SK-N-SH treated with all-trans-retinoic acid at 6 μM for 48 hours (cell line): ENCODE measurements around the gene RGMA.

ENCODE experiments used
- ATAC-seq: fragments of 200-7000 bp; cut with Tn5 transposase; 3 replicates; pipeline ENCODE4 v1.9.1; 2020; ENCODE audit warnings: mild to moderate bottlenecking, moderate library complexity
- ARNTL ChIP-seq: fragments of 450-650 bp; formaldehyde crosslinking; IDR thresholded peaks from 2 replicates; pipeline ENCODE4 v1.5.0; 2020; ENCODE audit warnings: low read depth, mild to moderate bottlenecking, moderate library complexity, borderline replicate concordance
- BACH2 ChIP-seq: fragments of 250-450 bp; sonication (Bioruptor Pico); IDR thresholded peaks from 2 replicates; pipeline ENCODE4 v1.9.0; 2021; ENCODE audit warnings: mild to moderate bottlenecking, borderline replicate concordance
- CSDC2 ChIP-seq: fragments of 250-450 bp; sonication (Bioruptor Pico); IDR thresholded peaks from 2 replicates; pipeline ENCODE4 v1.5.0; 2020; ENCODE audit warnings: mild to moderate bottlenecking, moderate library complexity
- CSRNP3 ChIP-seq: fragments of 250-450 bp; sonication (Bioruptor Pico); IDR thresholded peaks from 2 replicates; pipeline ENCODE4 v1.5.1; 2021; ENCODE audit warnings: mild to moderate bottlenecking, moderate library complexity
- ESRRG ChIP-seq: fragments of 250-450 bp; sonication (Bioruptor Pico); IDR thresholded peaks from 2 replicates; pipeline ENCODE4 v1.6.1; 2021; ENCODE audit warnings: mild to moderate bottlenecking
- GLIS3 ChIP-seq: fragments of 250-450 bp; sonication (Bioruptor Pico); IDR thresholded peaks from 2 replicates; pipeline ENCODE4 v1.5.0; 2020; ENCODE audit warnings: mild to moderate bottlenecking, moderate library complexity
- ISL1 ChIP-seq: fragments of 250-450 bp; sonication (Bioruptor Pico); IDR thresholded peaks from 2 replicates; pipeline ENCODE4 v2.1.2; 2022; ENCODE audit warnings: mild to moderate bottlenecking, moderate library complexity
- OSR1 ChIP-seq: fragments of 250-450 bp; sonication (Bioruptor Pico); IDR thresholded peaks from 2 replicates; pipeline ENCODE4 v1.8.0; 2022; ENCODE audit warnings: moderate library complexity, mild to moderate bottlenecking, inconsistent platforms
- PATZ1 ChIP-seq: fragments of 250-450 bp; sonication (Bioruptor Pico); IDR thresholded peaks from 2 replicates; pipeline ENCODE4 v1.8.0; 2020; ENCODE audit warnings: mild to moderate bottlenecking, moderate library complexity, borderline replicate concordance
- POU6F1 ChIP-seq: fragments of 250-450 bp; sonication (Bioruptor Pico); IDR thresholded peaks from 2 replicates; pipeline ENCODE4 v1.8.0; 2021; ENCODE audit warnings: low read depth, mild to moderate bottlenecking, moderate library complexity, borderline replicate concordance
- PPARA ChIP-seq: fragments of 250-450 bp; sonication (Bioruptor Pico); IDR thresholded peaks from 2 replicates; pipeline ENCODE4 v1.5.0; 2020; ENCODE audit warnings: mild to moderate bottlenecking, borderline replicate concordance
- RARB ChIP-seq: fragments of 250-450 bp; sonication (Bioruptor Pico); IDR thresholded peaks from 2 replicates; pipeline ENCODE4 v1.8.0; 2021; ENCODE audit warnings: mild to moderate bottlenecking, moderate library complexity
- SNAI2 ChIP-seq: fragments of 250-450 bp; sonication (Bioruptor Pico); IDR thresholded peaks from 2 replicates; pipeline ENCODE4 v1.5.0; 2020; ENCODE audit warnings: mild to moderate bottlenecking, moderate library complexity
- TCF4 ChIP-seq: fragments of 250-450 bp; sonication (Bioruptor Pico); IDR thresholded peaks from 2 replicates; pipeline ENCODE4 v1.8.0; 2021; ENCODE audit warnings: mild to moderate bottlenecking, moderate library complexity, borderline replicate concordance
- TSHZ2 ChIP-seq: fragments of 250-450 bp; sonication (Bioruptor Pico); IDR thresholded peaks from 2 replicates; pipeline ENCODE4 v1.5.0; 2020; ENCODE audit warnings: mild to moderate bottlenecking, moderate library complexity
- ZFP3 ChIP-seq: fragments of 250-450 bp; sonication (Bioruptor Pico); IDR thresholded peaks from 2 replicates; pipeline ENCODE4 v1.5.0; 2020; ENCODE audit warnings: mild to moderate bottlenecking, moderate library complexity
- ZFP30 ChIP-seq: fragments of 450-650 bp; formaldehyde crosslinking; IDR thresholded peaks from 2 replicates; pipeline ENCODE4 v1.5.0; 2022; ENCODE audit warnings: mild to moderate bottlenecking, moderate library complexity
- ZNF565 ChIP-seq: fragments of 450-650 bp; formaldehyde crosslinking; conservative IDR thresholded peaks from 2 replicates; pipeline ENCODE4 v1.5.0; 2020; ENCODE audit warnings: low read depth, mild to moderate bottlenecking, moderate library complexity
- ZNF70 ChIP-seq: fragments of 450-650 bp; formaldehyde crosslinking; IDR thresholded peaks from 2 replicates; pipeline ENCODE4 v1.5.0; 2020; ENCODE audit warnings: mild to moderate bottlenecking, moderate library complexity
- ZNF8 ChIP-seq: fragments of 450-650 bp; formaldehyde crosslinking; IDR thresholded peaks from 2 replicates; pipeline ENCODE4 v1.5.0; 2020; ENCODE audit warnings: mild to moderate bottlenecking, moderate library complexity

RGMA gene

GRCh38 chr15:93071469-93071936, 17.5 kb downstream of the RGMA start (continued):
- TF ChIP-seq OSR1 (no peak), GLIS3 (no peak), PPARA (CRISPR knock-in tag) (no peak), ZNF8 (no peak), ZNF70 (CRISPR knock-in tag) (no peak), ZFP30 (CRISPR knock-in tag) (no peak), TCF4 (CRISPR knock-in tag) (no peak)
- TF ChIP-seq, all 23 proteins: peak for 0

- TF ChIP-seq POU6F1 (CRISPR knock-in tag) = no peak
- no peak for TF ChIP-seq GLIS3
- no peak for TF ChIP-seq PATZ1 (CRISPR knock-in tag)
- no peak for TF ChIP-seq CSDC2 (CRISPR knock-in tag)
- no peak for TF ChIP-seq ZFP30 (CRISPR knock-in tag)
- TF ChIP-seq CSRNP3 (CRISPR knock-in tag) = no peak
- no peak for TF ChIP-seq TCF4 (CRISPR knock-in tag)
- no peak for TF ChIP-seq TSHZ2
- no peak for TF ChIP-seq ESRRG
- TF ChIP-seq SNAI2 (CRISPR knock-in tag) = no peak
- TF ChIP-seq ARNTL = no peak
- TF ChIP-seq ZNF70 (CRISPR knock-in tag) = no peak
- TF ChIP-seq ISL1 = no peak
- TF ChIP-seq RARB (CRISPR knock-in tag) = no peak
- TF ChIP-seq ZNF8 = no peak
- no peak for TF ChIP-seq PPARA (CRISPR knock-in tag)
- no peak for TF ChIP-seq ZFP3 (CRISPR knock-in tag)
- TF ChIP-seq ZNF565 (CRISPR knock-in tag) = no peak
- ATAC-seq = no peak
Observed at GRCh38 chr15:93070551-93071296, 18.3 kb downstream of the RGMA start.

GRCh38 chr15:93070132-93070531, 18.9 kb downstream of the RGMA start:
- TF ChIP-seq ZFP30 (CRISPR knock-in tag) (no peak), TSHZ2 (no peak), BACH2 (CRISPR knock-in tag) (no peak), CSDC2 (CRISPR knock-in tag) (no peak), ZNF565 (CRISPR knock-in tag) (no peak), ARNTL (no peak), ISL1 (no peak), ESRRG (no peak)

More at GRCh38 chr15:93070132-93070531, 18.9 kb downstream of the RGMA start:
- ATAC-seq = no peak
